Tongue (tissue), 3 donors: ENCODE measurements around the gene EHD2. TPM values are rescaled to one million over a fixed set of nuclear protein-coding genes. Genes with fewer than 3 reads are reported as not detected.
A peak's percentile ranks its signal among the peaks of the same experiment; 100 is the strongest.
"Not testable (repeated sequence)": the region's sequence is repeated elsewhere in the genome, so short reads cannot be mapped to it uniquely, and the experiment has no call there.

ENCODE experiments used
- DNase-seq: peaks from one replicate; pipeline ENCODE4 v3.0.0-alpha.2; 2015
- small RNA-seq: library from RNA; depleted of rRNA; stranded (forward); fragments of <200 nt; gene quantifications from one replicate; pipeline ENCODE3, GENCODE V24; 2014; ENCODE audit warnings: low replicate concordance
- total RNA-seq: library from RNA; depleted of rRNA; stranded (reverse); fragments of >200 nt; gene quantifications from one replicate; pipeline ENCODE4 v1.2.3, GENCODE V29; 2014

Gene EHD2
- total RNA-seq, 1 donor from 2014 or later = 79.6 TPM

DNA sequence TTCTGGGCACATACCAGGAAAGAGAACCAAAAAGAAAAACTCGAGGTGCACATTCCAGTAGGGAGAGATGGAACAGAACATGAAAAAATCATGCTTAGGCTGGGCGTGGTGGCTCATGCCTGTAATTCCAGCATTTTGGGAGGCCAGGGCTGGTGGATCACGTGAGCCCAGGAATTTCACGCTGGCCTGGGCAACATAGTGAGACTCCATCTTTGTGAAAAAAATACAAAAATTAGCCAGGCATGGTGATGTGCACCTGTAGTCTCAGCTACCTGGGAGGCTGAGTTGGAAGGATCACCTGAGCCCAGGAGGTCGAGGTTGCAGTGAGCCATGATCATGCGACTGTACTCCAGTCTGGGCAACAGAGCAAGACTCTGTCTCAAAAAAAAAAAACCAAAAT lies 58.1 kb downstream of the EHD2 start:
- DNase-seq = not testable (repeated sequence)

DNA sequence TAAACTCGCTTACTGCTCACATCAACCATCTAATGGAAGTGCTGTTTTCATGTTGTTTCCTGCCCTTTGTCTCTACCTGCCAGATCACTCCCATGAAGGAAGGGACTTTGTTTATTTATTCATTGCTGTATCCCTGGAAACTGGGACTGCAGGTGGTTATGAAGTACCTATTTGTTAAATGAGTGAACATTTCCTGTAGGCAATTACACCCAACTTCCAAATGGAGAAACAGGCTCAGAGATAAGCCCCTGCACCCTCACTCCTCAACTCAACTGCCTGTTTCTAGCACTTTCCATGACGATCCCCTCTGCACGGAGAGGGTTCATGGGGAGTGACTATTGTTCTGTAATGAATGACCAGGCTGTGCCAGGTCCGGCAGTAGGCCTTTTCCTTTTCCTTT lies 63.3 kb downstream of the EHD2 start:
- peak; percentile 73 for DNase-seq

DNA sequence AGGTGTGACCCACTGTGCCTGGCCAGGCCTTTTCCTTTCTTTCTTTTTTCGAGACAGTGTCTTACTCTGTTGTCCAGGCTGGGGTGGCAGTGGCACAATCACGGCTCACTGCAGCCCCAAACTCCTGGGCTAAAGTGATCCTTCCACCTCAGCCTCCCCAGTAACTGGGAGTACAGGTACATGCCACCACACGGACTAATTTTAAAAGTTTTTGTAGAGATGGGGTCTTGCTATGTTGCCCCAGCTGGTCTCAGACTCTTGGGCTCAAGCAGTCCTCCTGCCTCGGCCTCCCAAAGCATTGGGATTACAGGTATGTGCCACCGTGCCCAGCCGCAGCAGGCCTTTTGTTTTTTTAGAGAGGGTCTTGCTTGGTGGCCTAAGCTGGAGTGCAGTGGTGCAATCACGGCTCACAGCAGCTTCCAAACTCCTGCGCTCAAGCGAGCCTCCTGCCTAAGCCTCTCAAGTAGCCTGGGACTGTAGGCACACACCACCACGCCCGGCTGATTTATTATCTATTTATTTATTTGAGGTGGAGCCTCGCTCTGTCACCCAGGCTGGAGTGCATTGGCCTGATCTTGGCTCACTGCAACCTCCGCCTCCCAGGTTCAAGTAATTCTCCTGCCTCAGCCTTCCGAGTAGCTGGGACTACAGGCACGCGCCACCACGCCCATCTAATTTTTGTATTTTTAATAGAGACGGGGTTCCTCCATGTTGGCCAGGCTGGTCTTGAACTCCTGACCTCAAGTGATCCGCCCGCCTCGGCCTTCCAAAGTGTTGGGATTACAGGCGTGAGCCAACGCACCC lies 64.2 kb downstream of the EHD2 start:
- not testable (repeated sequence) for DNase-seq

DNA sequence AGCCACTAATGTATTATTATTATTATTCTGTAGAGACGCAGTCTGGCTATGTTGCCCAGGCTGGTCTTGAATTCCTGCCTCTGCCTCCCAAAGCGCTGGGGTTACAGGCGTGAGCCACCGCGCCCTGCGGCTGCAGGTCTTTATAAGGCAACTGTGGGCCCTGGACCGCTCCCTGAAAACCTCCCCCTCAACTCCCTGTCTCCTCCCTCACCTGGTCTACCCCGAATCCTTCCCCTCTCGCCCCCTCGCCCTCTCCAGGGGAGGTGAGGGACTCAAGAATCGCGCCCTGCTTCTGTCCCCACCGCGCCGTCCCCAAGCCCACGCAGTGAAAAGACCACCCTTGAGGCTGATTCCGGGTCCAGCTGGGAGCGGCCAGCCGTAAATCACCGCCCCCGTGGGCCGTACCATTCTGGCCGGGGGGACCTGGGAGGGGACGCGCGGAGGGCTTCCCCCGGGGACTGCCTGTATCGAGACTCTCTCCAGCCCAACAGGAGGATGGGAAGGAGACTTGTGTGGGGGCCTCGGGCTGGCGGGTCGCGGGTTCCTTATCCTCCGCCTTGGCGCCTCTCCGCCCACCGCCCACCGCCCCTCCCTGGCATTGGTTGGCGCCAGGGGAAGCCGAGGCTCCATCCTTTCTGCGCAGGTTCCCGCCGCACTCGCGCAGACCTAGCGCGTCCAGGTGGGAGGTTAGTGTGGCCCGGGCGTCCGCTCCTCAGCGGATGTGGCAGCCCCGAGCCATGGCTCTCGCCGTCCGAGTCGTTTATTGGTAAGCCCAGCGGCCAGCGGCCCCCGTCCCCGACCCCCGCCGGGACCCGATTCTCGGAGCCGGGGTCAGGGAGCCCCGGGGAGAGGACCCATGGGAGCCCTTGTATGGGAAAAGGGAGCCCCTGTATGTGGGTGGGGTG lies 65.1 kb downstream of the EHD2 start, which contains the start of gene SELENOW:
Gene SELENOW, plus strand, starts transcription at position 655 of the 905 bp plus-strand sequence. Its CDS starts 83 bp downstream, at position 738.
- DNase-seq = peak; percentile 91

DNA sequence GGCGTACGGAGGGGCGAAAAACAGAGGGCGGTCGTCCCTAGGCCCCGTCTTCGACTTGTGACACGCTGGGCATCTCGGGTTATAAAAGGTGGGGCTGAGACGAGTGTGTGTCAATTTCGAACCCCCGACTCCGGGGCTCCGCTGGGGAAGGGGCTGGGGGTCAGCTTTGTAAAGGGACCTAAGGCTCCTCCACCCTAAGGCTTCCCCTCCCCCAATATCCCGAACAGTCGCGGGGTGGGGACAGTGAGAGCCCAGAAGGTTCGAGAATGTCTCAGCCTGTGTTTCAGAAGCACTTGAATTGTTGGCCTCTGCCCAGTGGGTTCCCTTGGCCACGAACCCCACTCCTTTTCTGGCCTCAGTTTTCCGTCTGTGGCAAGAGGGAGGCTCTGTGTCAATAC lies 65.7 kb downstream of the EHD2 start:
- DNase-seq = peak; percentile 58

DNA sequence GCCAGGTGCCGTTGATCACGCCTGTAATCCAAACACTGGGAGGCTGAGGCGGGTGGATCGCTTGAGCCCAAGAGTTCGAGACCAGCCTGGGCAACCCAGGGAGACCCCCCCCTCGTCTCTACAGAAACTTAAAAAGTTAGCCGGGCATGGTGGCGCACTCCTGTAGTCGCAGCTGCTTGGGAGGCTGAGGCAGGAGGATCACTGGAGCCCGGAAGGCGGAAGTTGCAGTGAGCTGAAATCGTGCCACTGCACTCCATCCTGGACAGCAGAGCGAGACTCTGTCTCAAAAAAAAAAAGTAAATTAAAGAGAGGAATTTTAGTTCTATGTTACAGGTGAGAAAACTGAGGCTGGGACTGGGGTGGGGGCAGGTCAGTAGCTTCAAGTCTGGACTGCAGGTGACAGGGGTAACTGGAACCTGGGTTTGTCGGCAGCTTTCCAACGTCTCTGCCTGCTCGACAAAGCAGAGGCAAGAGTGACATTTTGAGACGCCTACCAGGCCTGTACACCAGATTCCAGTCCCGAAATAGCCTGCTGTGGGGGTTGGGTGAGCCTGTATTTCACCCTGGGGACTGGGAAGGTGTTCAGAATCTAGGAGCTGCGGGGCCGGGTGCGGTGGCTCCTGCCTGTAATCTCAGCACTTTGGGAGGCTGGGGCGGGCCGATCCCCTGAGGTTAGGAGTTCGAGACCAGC lies 66.4 kb downstream of the EHD2 start:
- DNase-seq = peak; percentile 78

DNA sequence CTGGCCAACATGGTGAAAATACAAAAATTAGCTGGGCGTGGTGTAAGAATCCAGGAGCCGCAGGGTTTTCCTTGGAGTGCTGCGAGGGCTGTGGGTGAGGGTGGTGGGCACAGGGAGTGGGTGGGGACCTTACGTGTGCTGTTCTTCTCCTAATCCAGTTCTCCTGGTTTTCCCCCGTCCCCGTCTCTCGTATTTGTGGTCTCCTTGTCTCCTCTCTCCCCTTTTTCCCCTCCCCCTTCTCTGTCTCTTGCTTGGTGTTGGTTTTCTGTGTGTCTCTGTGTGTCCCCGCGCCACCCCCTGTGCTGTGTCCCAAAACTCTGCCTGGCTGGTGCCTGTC lies 67.0 kb downstream of the EHD2 start:
- DNase-seq = no peak

DNA sequence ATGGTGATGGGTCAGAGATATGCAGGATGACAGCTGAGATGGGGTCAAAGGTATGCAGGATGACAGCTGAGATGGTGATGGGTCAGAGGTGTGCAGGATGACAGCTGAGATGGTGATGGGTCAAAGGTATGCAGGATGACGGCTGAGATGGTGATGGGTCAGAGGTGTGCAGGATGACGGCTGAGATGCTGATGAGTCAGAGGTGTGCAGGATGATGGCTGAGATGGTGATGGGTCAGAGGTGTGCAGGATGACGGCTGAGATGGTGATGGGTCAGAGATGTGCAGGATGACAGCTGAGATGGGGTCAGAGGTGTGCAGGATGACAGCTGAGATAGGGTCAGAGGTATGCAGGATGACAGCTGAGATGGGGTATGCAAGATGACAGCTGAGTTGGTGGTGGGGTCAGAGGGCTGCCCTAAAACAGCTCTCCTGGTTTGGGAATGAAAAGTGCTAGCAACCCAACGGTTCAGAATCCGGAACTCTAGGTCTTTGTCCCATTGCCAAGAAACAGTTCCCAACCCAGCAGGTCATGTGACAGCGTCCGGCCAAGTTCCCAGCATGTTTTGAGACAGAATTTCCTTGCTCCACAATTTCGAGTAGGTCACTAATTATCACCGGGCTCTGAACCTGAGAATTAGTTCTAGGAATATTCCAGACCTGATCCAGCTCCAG lies 68.5 kb downstream of the EHD2 start:
- DNase-seq = peak; percentile 25

DNA sequence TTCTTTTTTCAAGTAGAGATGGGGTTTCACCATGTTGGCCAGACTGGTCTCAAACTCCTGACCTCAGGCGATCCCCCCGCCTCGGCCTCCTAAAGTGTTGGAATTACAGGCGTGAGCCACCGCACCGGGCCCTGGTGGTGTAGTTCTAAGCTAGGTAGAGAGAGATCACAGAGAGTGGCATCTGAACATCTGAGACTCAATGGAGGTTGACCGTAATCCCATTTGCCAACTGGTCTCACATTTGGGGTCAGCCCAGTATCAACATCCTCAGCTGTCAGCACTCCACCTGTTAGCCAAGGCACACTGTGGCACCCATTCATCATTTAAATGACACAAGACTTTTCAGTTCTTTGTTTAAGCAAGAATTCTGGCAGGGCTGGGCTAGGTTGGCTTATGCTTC lies 73.3 kb downstream of the EHD2 start:
- DNase-seq = peak; percentile 87

DNA sequence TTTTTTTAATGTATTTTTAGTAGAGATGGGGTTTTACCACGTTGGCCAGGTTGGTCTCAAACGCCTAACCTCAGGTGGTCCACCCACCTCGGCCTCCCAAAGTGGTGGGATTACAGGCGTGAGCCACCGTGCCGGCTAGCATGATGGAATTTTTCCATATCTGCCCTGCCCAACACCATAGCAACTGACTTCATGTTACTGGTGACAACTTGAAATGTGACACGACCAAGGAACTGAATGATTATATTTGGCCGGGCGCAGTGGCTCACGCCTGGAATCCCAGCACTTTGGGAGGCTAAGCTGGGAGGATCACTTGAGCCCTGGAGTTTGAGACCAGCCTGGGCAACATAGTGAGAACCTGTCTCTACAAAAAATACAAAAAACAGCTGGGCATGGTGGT lies 74.1 kb downstream of the EHD2 start:
- DNase-seq = peak; percentile 60

DNA sequence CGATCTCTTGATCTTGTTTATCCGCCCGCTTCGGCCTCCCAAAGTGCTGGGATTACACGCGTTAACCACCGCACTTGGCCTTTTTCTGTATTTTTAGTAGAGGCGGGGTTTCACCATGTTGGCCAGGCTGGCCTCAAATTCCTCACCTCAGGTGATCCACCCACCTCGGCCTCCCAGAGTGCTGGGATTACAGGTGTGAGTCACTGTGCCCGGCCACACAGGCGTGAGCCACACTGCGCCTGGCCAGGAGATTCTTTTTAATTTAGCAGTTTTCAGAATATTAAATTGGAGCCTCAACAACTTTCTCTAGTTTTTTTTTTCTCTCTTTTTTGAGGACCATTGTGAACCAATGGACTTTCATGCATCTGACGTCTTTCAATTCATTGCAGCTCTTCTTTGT lies 76.6 kb downstream of the EHD2 start:
- DNase-seq = not testable (repeated sequence)

DNA sequence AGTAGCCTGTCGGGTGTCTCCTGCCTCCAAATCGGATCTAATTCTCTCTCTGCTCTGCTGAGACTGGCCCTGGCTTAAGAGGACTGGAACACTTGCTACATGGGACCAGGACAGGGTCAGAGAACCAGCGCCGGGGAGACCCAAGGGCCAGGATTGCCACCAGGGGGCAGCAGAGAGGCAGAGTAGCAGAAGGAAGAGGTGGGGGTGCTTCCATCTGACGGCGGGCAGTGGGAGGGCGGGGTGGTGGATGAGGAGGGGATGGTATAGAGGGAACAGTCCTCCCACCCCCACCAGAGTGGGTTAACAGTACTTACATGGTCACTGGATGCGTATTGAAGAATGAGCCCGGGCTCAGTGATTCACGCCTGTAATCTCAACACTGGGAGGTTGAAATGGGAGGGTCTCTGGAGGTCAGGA lies 77.2 kb downstream of the EHD2 start:
- DNase-seq = peak; percentile 85

DNA sequence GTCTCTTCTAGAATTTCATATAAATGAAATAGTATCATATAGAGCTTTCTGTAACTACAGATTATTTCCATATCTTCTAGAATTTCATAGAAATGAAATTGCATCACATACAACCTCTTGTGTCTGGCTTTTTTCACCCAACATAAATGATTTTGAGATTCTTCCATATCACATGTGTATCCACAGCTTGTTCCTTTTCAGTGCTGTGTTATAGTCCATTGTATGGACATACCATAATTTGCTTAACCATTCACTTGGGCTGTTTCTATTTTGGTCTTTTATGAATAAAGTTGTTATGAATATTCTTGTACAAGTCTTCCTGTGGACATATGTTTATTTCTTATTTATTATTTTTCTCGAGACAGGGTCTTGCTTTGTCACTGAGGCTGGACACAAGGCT lies 79.4 kb downstream of the EHD2 start:
- no peak for DNase-seq

Small RNA genes lying within 50 kb of the gene (small RNA-seq; reads per million reads assigned to genes)
- gene SNORD23 = not detected

Other genes with a start within 250 kb of the EHD2 start
- not detected for gene SLC8A2, start 241.5 kb upstream of the EHD2 start, total RNA-seq
- 3.8 TPM for gene KPTN, start 229.2 kb upstream of the EHD2 start, total RNA-seq
- gene NAPA, start 198.4 kb upstream of the EHD2 start, total RNA-seq = 49.4 TPM
- gene ZNF541, start 140.3 kb upstream of the EHD2 start, total RNA-seq = 0.10 TPM
- 10.8 TPM for gene BICRA, start 104.3 kb upstream of the EHD2 start, total RNA-seq
- gene NOP53, start 32.1 kb downstream of the EHD2 start, total RNA-seq = 143 TPM
- 551 TPM for gene SELENOW, start 65.3 kb downstream of the EHD2 start, total RNA-seq
- gene TPRX1, start 91.1 kb downstream of the EHD2 start, total RNA-seq = not detected
- gene CRX, start 108.5 kb downstream of the EHD2 start, total RNA-seq = not detected
- gene TPRX2, start 145.8 kb downstream of the EHD2 start, total RNA-seq = not detected
- gene SULT2A1, start 172.9 kb downstream of the EHD2 start, total RNA-seq = not detected